GM21515 (cell line): ENCODE data around the gene TTC7B.

Experiments
- ATAC-seq: cut with Tn5 transposase; IDR thresholded peaks from one replicate; pipeline ENCODE4 v1.9.1; 2021; ENCODE audit not compliant: unreplicated experiment

The TTC7B gene

DNA sequence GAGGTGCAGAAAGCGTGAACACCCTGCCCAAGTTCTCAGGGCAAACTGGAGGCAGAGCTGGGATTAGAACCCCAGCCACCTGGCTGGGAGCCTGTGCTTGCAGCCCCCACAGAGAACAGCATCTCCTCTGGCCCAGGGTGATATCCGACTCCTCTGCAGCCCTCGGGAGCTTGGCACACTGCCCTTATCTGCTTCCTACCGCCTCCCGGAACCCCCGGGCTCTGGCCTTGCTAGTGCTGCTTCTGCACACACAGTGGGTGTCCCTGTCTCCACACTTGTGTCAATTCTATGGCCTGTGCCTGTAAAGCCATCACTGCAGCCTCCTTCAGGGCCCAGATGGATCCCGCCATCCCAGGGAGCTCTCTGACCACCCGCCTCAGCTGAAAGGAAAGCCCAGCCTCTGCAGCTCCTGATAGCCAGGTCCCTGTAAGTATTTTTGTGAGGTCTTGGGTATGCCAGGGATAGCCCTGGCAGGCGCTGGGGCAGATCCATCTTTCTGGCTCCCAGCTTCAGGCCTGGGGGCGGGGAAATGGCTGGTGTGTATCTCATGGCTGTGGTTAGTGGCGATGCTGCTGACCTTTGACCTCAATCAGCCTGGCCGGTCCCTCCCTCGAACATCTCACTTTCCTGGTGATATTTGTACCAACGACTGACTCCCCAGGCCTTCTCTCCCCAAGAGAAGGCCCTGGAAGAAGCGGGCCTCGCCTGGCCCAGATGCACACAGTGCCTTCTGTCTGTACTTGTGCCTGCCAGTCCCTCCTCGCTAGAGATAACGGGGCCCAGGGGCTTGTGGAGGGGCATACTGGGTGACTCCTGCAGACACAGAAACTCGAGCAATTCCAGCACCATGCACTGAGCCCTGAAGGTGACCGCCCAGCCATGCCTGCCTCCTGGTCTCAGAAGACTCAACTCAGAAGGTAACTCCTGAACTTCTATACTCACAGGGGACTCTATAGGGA is 235.6 kb downstream of the TTC7B start:
- ATAC-seq, result no peak

GRCh38 chr14:90579816-90580215 is 236.4 kb downstream of the TTC7B start:
- no peak for ATAC-seq

GRCh38 chr14:90579088-90579487 is 237.1 kb downstream of the TTC7B start:
- ATAC-seq, result no peak

- ATAC-seq, result no peak
Measured at GRCh38 chr14:90578283-90578985, 237.8 kb downstream of the TTC7B start.

- no peak for ATAC-seq
Measured at GRCh38 chr14:90577661-90578282, 238.5 kb downstream of the TTC7B start.

GRCh38 chr14:90576981-90577660 is 239.1 kb downstream of the TTC7B start:
- no peak for ATAC-seq

DNA sequence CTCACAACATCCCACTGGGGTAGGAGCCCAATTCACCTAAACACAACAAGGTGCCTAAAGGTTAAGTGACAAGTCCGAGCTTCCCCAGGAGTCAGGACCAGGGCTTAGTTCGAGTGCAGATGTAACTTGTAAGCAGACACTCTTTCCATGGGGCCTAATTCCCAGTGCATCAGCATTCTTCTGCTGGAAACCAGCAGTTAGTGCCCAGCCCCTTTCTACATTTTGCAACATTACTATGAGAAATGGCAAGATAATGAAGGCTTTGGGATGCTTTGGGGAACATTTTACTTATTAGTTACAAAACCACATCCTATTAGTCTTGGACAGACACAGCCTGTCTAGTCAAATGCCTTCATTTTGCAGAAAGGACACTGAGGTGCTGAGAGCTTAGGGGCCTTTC is 239.6 kb downstream of the TTC7B start:
- no peak for ATAC-seq

DNA sequence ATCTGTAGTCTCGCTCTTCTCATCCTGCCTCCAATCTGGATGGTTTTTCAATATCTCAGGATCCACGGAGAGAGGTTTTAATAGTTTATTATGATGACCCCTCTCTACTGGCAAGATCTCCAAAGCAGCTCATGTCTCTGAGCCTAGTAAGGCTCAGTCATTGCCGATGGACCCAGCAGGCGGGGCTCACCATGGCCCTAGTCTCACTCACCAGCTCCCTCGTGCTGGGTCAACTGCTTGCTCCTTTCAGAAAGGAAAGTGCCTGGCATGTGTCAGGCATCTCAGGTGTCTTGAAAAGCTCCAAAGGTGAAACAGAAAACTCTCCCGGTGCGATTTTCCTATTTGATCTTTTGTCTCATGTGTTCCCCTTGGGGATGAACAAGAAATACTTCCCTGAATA is 240.4 kb downstream of the TTC7B start:
- ATAC-seq, result no peak

- ATAC-seq, result no peak
Measured at GRCh38 chr14:90575336-90575735, 240.9 kb downstream of the TTC7B start.

- ATAC-seq, result no peak
Measured at GRCh38 chr14:90574188-90575131, 241.8 kb downstream of the TTC7B start.

DNA sequence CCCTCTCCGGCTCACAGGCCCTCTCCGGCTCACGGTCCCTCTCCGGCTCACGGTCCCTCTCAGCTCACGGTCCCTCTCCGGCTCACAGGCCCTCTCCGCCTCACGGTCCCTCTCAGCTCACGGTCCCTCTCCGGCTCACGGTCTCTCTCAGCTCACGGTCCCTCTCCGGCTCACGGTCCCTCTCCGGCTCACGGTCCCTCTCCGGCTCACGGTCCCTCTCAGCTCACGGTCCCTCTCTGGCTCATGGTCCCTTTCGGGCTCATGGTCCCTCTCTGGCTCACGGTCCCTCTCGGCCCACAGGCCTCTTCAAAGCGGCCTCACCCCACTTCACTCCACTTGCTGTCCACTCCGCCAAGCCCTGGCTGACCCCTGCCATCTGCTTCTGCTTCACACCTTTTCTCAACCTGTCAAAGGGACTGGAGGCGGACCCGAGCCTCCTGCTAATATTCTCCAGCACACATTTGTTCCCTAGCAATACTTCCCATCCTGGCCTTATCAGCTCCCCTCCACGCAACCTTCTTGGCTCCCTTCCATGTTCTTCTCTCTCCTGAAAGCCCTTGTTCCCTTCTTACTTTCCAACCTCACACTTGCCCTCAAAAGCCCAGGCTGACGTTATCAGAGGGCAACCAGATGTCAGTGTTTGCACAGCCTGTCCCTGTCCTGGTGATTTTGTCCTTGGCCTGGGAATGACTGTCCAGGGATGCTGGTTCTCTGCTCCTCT is 242.7 kb downstream of the TTC7B start:
- ATAC-seq, result no peak

DNA sequence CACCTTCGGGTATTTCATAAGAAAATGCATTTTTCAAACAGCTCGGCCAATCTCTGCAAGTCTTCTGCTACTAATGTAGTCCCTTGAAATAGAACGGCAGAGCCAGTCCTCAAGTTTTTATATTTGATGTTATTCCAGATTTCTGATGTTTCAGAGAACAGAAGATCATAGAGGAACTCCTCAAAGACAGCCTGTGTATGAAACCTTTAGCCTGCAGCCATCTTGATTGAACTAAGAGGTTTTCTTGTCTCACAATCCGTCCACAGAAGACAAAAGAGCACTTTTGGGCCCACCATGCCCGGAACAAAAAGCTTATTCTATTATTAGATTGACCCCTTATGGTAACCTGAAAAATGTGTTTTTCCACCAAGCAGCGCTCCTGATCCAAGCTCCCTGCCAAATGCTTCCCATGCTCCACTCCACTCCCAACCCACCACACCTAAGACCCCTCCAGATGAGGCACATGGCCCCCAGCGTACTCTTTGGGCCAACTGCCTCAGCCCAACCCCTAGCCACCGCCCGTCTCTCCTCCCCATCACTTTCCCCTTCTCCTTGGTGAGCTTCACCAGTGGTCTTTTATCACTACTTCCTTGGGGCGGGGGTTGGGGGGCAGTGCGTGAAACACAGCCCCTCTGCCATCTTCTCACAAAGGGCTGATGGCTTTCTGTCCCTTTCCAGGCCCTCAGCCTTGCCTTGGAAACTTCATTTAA is 243.6 kb downstream of the TTC7B start:
- ATAC-seq, result no peak

DNA sequence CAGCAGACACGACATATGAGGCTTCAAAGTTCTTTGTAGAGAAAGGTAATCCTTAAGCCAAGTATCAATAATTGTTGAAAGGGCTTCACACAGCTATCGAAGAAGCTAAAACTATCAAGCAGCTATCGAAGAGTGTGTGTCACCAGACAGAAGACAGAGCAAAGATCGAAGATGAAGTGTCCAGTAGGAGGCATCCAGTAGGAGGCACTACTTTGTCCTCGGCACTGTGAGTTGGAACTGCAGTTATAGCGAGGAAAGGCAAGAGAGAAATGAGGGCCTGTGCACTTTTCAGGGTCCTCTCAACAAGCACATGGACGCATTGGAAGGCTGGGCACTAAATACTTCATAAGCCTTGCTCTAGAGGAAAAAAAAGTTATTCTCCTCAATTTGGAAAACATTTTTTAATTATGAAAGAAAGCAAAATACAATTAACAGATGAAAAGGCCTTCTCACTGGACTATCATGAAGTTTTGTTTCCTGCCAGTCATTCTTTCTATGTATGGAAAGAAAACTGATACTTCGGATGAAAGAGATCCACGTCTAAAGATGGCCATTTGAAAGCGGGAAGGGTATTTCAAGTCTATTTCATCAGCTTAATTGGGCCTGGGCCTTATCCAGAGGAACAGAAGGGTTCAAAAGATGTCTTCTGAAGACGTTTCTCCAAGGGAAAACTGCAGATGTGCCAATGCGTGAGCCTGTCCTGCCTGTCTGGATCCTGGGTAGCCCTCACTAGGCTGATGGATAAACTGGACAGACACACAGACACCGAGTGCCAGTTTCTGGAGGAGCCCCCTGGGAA is 244.9 kb downstream of the TTC7B start:
- ATAC-seq, result no peak

DNA sequence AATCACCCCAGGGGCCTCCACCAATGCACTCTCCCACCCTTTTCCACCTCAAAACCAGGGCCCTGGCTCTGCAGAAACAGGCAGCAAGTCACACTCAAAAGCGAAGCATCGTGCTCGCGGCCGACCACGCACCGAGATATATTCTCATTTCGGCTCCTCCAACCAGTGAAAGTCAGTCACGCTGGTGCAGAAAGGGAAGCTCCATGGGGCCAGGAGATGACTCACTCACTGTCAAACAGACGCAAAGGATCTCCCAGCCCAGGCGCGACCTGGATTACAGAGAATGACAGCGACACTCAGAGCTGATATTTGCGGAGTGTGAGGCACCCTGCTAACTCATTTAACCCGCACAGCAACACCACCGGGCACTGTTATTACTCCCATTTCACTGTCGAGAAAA is 245.8 kb downstream of the TTC7B start:
- ATAC-seq, result no peak

GRCh38 chr14:90569606-90570387 is 246.4 kb downstream of the TTC7B start:
- ATAC-seq, result no peak

- no peak for ATAC-seq
Measured at GRCh38 chr14:90569201-90569600, 247.0 kb downstream of the TTC7B start.

DNA sequence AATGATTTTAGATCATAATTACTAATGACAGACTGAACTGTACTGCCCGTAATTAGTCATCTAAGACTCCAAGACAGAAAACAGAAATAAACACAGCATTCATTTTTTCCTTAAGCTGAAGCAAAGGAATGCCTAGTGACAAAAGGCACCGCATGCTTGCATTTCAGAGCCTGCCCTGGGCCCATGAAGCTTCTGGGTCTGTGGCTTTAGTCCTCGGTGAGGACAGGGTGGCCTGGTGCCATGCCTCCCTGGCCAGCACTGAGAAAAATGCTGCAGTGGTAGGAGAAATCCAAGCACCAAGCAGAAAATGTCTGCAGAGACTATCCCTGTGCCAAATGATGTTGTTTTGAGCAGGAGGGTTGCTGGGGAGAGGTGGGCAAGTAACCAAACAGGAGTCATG is 247.8 kb downstream of the TTC7B start:
- no peak for ATAC-seq
